ENCODE measurements around the gene DDX20.

DDX20 gene

Small RNA genes within 50 kb of the gene (small RNA-seq; reads per million reads assigned to genes)
- gene INKA2, result 0.21 to 0.31 reads per million in 2 experiments

All from SK-N-DZ (cell line).